Left ventricle myocardium inferior (tissue), 1 donor: Measurements from ENCODE around the gene MAGI2. TPM values are rescaled to one million over a fixed set of nuclear protein-coding genes. Genes with fewer than 3 reads are reported as not detected.

Experiments used
- DNase-seq: peaks from one replicate; pipeline ENCODE4 v3.0.0-alpha.2; 2020
- H3K27ac ChIP-seq: fragments of 200-600 bp; replicated peaks from 2 replicates; pipeline ENCODE4 v1.8.0; 2021
- H3K27me3 ChIP-seq: fragments of 200-600 bp; 2 replicates; pipeline ENCODE4 v1.8.0; 2021; ENCODE audit warnings: low read depth
- H3K36me3 ChIP-seq: fragments of 200-600 bp; 2 replicates; pipeline ENCODE4 v1.8.0; 2021
- H3K4me1 ChIP-seq: fragments of 200-600 bp; 2 replicates; pipeline ENCODE4 v1.8.0; 2021
- H3K4me3 ChIP-seq: fragments of 200-600 bp; 2 replicates; pipeline ENCODE4 v1.8.0; 2021; ENCODE audit warnings: mild to moderate bottlenecking, moderate library complexity
- H3K9me3 ChIP-seq: fragments of 200-600 bp; replicated peaks from 2 replicates; pipeline ENCODE4 v1.8.0; 2021
- CTCF ChIP-seq: fragments of 200-600 bp; IDR thresholded peaks from 2 replicates; pipeline ENCODE4 v1.8.0; 2021; ENCODE audit warnings: antibody characterized with exemption, mild to moderate bottlenecking, borderline replicate concordance
- intact Hi-C: fragments of 100-400 bp; cut with micrococcal nuclease; formaldehyde crosslinking; loops from one replicate; pipeline ENCODE4 v1.11.0; 2022
- total RNA-seq: library from RNA; stranded (reverse); fragmentation: NEBNext Ultra II Directional; extraction: Animal tissue kit (Norgen Biotek cat#: 25700); gene quantifications from one replicate; pipeline ENCODE4 v1.2.1, GENCODE V29; 2021
- donor health status: DM: no; HTN: yes; CAD: no; lungs with severe emphysema.

Gene MAGI2
- total RNA-seq, 1 donor from 2014 or later = 4.5 TPM

DNA sequence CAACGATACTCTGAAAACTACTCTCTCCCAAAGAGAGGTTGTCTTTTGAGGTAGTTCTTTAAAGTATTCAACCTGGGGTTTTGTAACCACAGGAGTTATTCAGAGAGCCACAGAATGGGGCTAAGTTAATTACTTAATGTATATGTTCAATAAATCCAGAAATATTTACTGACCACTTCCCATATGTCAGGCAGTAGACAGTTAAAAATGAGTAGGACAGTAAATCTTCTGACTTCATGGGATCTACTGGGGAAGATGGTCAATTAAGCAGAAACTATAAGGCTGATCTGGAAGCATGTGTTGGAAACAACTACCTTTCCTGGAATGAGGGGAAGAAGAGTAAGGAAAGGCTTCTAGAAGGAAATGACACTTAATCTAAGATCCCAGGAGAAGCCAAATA, 167.7 kb downstream of the MAGI2 start:
- Histone ChIP-seq H3K27ac (no peak overlapping the region), H3K9me3 (no peaks in the 10 kb centered on the region), H3K4me1 (peaks cover 9% of the 10 kb centered on the region), H3K27me3 (no peaks in the 10 kb centered on the region), H3K36me3 (no peaks in the 10 kb centered on the region), H3K4me3 (no peak overlapping the region)
- intact Hi-C loops = no loop called here
- TF ChIP-seq CTCF = no peak
- DNase-seq = no peak

DNA sequence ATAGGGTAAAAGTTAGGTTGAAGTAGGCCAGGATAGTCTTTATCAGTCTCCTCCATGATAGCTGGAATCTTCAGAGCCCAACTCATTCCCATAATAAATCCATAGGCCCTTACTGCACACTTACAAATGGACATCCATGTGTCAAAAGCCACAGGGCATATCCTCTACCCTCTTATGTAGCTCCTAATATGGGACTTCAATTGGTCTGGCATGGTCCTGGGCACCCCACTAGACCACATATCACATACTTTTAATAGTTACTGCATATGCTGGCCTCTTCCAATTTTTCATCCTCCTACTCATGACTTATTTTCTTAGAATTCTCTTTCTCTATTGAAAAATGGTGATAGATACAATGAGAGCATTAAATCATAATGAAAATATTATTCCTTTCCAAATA, 169.3 kb downstream of the MAGI2 start:
- peaks cover 9% of the 10 kb centered on the region for H3K4me1 ChIP-seq
- H3K27ac ChIP-seq = no peak overlapping the region
- no peaks in the 10 kb centered on the region for H3K9me3 ChIP-seq
- DNase-seq = no peak
- TF ChIP-seq CTCF = no peak
- H3K36me3 ChIP-seq = no peaks in the 10 kb centered on the region
- no peak overlapping the region for H3K4me3 ChIP-seq
- intact Hi-C loops = no loop called here
- H3K27me3 ChIP-seq = no peaks in the 10 kb centered on the region

DNA sequence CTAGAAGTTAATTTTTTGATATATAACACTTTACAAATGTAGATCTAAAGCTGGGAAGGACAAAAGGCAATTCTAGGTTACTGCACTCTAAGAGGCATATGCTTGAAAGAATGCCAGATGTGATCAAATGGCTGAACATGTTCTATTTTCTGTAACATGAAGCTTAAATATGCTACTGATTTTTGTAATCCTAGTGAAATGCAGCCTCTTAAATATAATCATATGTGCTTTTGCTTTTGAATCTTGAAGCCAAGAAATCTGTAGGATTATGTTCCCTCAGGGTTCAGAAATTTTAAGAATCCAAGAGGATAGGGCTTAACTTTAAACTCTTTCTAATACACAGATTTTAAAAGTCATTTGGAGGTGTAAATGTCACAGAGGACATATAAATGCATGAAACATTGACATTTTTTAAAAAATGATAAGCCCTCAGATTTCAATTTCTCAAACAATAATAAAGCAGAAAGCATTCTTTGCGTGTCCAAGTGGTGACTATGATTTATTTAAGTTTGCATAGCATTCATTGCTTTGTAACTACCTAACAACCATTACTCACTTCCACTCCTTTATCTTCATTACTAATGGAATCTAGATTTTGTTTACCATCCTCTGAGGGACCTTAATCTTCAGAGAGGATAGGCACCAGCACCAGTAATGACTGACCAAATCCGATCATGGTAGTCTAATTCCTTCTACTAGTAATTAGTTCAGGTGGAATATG, 170.4 kb downstream of the MAGI2 start:
- H3K9me3 ChIP-seq = no peaks in the 10 kb centered on the region
- no peaks in the 10 kb centered on the region for H3K36me3 ChIP-seq
- intact Hi-C loops = no loop called here
- H3K27me3 ChIP-seq = no peaks in the 10 kb centered on the region
- H3K27ac ChIP-seq = no peak overlapping the region
- TF ChIP-seq CTCF = no peak
- DNase-seq = no peak
- H3K4me1 ChIP-seq = peaks cover 9% of the 10 kb centered on the region
- H3K4me3 ChIP-seq = no peak overlapping the region

GRCh38 chr7:79282070-79282694, 171.3 kb downstream of the MAGI2 start:
- no peaks in the 10 kb centered on the region for H3K27me3 ChIP-seq
- H3K4me1 ChIP-seq = peaks cover 9% of the 10 kb centered on the region
- H3K9me3 ChIP-seq = no peaks in the 10 kb centered on the region
- H3K27ac ChIP-seq = no peak overlapping the region
- peak overlapping the region; percentile 2 for H3K4me3 ChIP-seq
- H3K36me3 ChIP-seq = no peaks in the 10 kb centered on the region
- TF ChIP-seq CTCF = peak; percentile 52
- intact Hi-C loops = no loop called here
- DNase-seq = no peak

DNA sequence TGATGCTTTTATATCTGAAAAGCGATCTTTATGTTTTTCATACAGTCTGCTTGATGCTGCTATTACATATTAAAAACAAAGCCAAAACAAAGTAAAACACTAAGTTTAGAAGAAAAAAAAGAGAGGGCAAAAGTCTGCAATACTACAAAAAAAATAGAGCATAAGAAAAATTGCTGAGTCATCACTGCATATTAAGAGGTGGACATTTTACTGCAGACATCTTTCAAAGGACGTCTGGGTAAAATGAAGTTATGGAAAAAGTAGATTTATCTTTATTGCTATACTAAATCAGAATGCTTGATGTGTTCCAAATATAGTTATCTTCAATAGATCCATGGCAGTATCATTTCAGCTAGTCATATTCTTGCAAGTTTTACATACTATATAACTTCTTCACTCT, 172.0 kb downstream of the MAGI2 start:
- Histone ChIP-seq H3K4me1 (peaks cover 9% of the 10 kb centered on the region), H3K27me3 (no peaks in the 10 kb centered on the region), H3K4me3 (no peak overlapping the region), H3K9me3 (no peaks in the 10 kb centered on the region), H3K36me3 (no peaks in the 10 kb centered on the region), H3K27ac (no peak overlapping the region)
- TF ChIP-seq CTCF = no peak
- no peak for DNase-seq
- intact Hi-C loops = no loop called here
